SK-N-SH treated with all-trans-retinoic acid at 6 μM for 48 hours (cell line): ENCODE results near the gene VRK2.

ENCODE experiments used
- ATAC-seq: fragments of 200-7000 bp; cut with Tn5 transposase; 3 replicates; pipeline ENCODE4 v1.9.1; 2020; ENCODE audit warnings: mild to moderate bottlenecking, moderate library complexity
- ARNTL ChIP-seq: fragments of 450-650 bp; formaldehyde crosslinking; IDR thresholded peaks from 2 replicates; pipeline ENCODE4 v1.5.0; 2020; ENCODE audit warnings: low read depth, mild to moderate bottlenecking, moderate library complexity, borderline replicate concordance
- BACH2 ChIP-seq: fragments of 250-450 bp; sonication (Bioruptor Pico); IDR thresholded peaks from 2 replicates; pipeline ENCODE4 v1.9.0; 2021; ENCODE audit warnings: mild to moderate bottlenecking, borderline replicate concordance
- CSDC2 ChIP-seq: fragments of 250-450 bp; sonication (Bioruptor Pico); IDR thresholded peaks from 2 replicates; pipeline ENCODE4 v1.5.0; 2020; ENCODE audit warnings: mild to moderate bottlenecking, moderate library complexity
- ESRRG ChIP-seq: fragments of 250-450 bp; sonication (Bioruptor Pico); IDR thresholded peaks from 2 replicates; pipeline ENCODE4 v1.6.1; 2021; ENCODE audit warnings: mild to moderate bottlenecking
- GLIS3 ChIP-seq: fragments of 250-450 bp; sonication (Bioruptor Pico); IDR thresholded peaks from 2 replicates; pipeline ENCODE4 v1.5.0; 2020; ENCODE audit warnings: mild to moderate bottlenecking, moderate library complexity
- ISL1 ChIP-seq: fragments of 250-450 bp; sonication (Bioruptor Pico); IDR thresholded peaks from 2 replicates; pipeline ENCODE4 v2.1.2; 2022; ENCODE audit warnings: mild to moderate bottlenecking, moderate library complexity
- OSR1 ChIP-seq: fragments of 250-450 bp; sonication (Bioruptor Pico); IDR thresholded peaks from 2 replicates; pipeline ENCODE4 v1.8.0; 2022; ENCODE audit warnings: moderate library complexity, mild to moderate bottlenecking, inconsistent platforms
- PPARA ChIP-seq: fragments of 250-450 bp; sonication (Bioruptor Pico); IDR thresholded peaks from 2 replicates; pipeline ENCODE4 v1.5.0; 2020; ENCODE audit warnings: mild to moderate bottlenecking, borderline replicate concordance
- RARB ChIP-seq: fragments of 250-450 bp; sonication (Bioruptor Pico); IDR thresholded peaks from 2 replicates; pipeline ENCODE4 v1.8.0; 2021; ENCODE audit warnings: mild to moderate bottlenecking, moderate library complexity
- SNAI2 ChIP-seq: fragments of 250-450 bp; sonication (Bioruptor Pico); IDR thresholded peaks from 2 replicates; pipeline ENCODE4 v1.5.0; 2020; ENCODE audit warnings: mild to moderate bottlenecking, moderate library complexity
- TCF4 ChIP-seq: fragments of 250-450 bp; sonication (Bioruptor Pico); IDR thresholded peaks from 2 replicates; pipeline ENCODE4 v1.8.0; 2021; ENCODE audit warnings: mild to moderate bottlenecking, moderate library complexity, borderline replicate concordance
- TOX ChIP-seq: fragments of 250-450 bp; sonication (Bioruptor Pico); IDR thresholded peaks from 2 replicates; pipeline ENCODE4 v1.8.0; 2021; ENCODE audit warnings: mild to moderate bottlenecking, moderate library complexity, borderline replicate concordance
- ZC3H10 ChIP-seq: fragments of 250-450 bp; sonication (Bioruptor Pico); IDR thresholded peaks from 2 replicates; pipeline ENCODE4 v1.5.1; 2021; ENCODE audit warnings: mild to moderate bottlenecking, moderate library complexity
- ZFP30 ChIP-seq: fragments of 450-650 bp; formaldehyde crosslinking; IDR thresholded peaks from 2 replicates; pipeline ENCODE4 v1.5.0; 2022; ENCODE audit warnings: mild to moderate bottlenecking, moderate library complexity
- ZNF565 ChIP-seq: fragments of 450-650 bp; formaldehyde crosslinking; conservative IDR thresholded peaks from 2 replicates; pipeline ENCODE4 v1.5.0; 2020; ENCODE audit warnings: low read depth, mild to moderate bottlenecking, moderate library complexity
- ZNF70 ChIP-seq: fragments of 450-650 bp; formaldehyde crosslinking; IDR thresholded peaks from 2 replicates; pipeline ENCODE4 v1.5.0; 2020; ENCODE audit warnings: mild to moderate bottlenecking, moderate library complexity
- ZNF8 ChIP-seq: fragments of 450-650 bp; formaldehyde crosslinking; IDR thresholded peaks from 2 replicates; pipeline ENCODE4 v1.5.0; 2020; ENCODE audit warnings: mild to moderate bottlenecking, moderate library complexity
- TF ChIP-seq, protein P1 (sequence below): fragments of 250-450 bp; sonication (Bioruptor Pico); IDR thresholded peaks from 2 replicates; pipeline ENCODE4 v1.5.0; 2020; ENCODE audit warnings: mild to moderate bottlenecking, moderate library complexity
- TF ChIP-seq, protein P2 (sequence below): fragments of 250-450 bp; sonication (Bioruptor Pico); IDR thresholded peaks from 2 replicates; pipeline ENCODE4 v1.8.0; 2020; ENCODE audit warnings: mild to moderate bottlenecking, moderate library complexity, borderline replicate concordance
- TF ChIP-seq, protein P3 (sequence below): fragments of 250-450 bp; sonication (Bioruptor Pico); IDR thresholded peaks from 2 replicates; pipeline ENCODE4 v1.5.1; 2021; ENCODE audit warnings: mild to moderate bottlenecking, moderate library complexity
- TF ChIP-seq, protein P4 (sequence below): fragments of 250-450 bp; sonication (Bioruptor Pico); IDR thresholded peaks from 2 replicates; pipeline ENCODE4 v1.8.0; 2021; ENCODE audit warnings: low read depth, mild to moderate bottlenecking, moderate library complexity, borderline replicate concordance

Gene VRK2

DNA sequence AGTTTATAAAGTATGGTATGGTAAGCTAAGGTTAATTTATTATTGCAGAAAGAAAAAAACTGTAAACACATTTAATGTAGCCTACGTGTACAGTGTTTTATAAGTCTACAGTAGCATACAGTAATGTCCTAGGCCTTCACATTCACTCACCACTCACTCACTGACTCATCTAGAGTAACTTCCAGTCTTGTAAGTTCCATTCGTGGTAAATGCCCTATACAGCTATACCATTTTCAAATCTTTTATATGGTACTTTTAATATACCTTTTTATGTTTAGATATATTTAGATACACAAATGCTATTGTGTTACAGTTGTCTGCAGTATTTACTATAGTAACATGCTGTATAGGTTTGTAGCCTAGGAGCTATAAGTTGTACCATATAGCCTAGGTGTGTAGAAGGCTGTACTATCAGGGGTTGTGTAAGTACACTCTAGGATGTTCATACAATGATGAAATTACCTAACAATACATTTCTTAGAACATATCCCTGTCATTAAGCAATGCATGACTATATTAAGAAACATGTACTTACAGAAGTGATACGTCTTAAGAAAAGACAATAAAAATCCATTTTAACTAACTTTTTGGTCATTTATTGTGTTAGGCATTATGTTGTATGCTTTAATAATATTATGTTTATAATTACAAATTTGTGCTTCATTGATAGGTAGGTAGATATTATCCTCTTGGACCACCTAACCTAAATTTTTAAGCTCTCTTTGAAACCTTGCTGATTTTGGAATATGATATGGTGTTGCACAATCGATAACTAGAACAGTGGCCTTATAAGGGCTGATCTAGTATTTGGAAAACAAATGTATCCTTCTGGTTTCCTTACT is 51.9 kb downstream of the VRK2 start:
- ATAC-seq, result no peak
- TF ChIP-seq, protein P1, sequence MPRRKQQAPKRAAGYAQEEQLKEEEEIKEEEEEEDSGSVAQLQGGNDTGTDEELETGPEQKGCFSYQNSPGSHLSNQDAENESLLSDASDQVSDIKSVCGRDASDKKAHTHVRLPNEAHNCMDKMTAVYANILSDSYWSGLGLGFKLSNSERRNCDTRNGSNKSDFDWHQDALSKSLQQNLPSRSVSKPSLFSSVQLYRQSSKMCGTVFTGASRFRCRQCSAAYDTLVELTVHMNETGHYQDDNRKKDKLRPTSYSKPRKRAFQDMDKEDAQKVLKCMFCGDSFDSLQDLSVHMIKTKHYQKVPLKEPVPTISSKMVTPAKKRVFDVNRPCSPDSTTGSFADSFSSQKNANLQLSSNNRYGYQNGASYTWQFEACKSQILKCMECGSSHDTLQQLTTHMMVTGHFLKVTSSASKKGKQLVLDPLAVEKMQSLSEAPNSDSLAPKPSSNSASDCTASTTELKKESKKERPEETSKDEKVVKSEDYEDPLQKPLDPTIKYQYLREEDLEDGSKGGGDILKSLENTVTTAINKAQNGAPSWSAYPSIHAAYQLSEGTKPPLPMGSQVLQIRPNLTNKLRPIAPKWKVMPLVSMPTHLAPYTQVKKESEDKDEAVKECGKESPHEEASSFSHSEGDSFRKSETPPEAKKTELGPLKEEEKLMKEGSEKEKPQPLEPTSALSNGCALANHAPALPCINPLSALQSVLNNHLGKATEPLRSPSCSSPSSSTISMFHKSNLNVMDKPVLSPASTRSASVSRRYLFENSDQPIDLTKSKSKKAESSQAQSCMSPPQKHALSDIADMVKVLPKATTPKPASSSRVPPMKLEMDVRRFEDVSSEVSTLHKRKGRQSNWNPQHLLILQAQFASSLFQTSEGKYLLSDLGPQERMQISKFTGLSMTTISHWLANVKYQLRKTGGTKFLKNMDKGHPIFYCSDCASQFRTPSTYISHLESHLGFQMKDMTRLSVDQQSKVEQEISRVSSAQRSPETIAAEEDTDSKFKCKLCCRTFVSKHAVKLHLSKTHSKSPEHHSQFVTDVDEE (CRISPR knock-in tag), result no peak
- no peak for TF ChIP-seq OSR1 (CRISPR knock-in tag)
- no peak for TF ChIP-seq ARNTL (CRISPR knock-in tag)
- TF ChIP-seq TCF4 (CRISPR knock-in tag), result no peak
- no peak for TF ChIP-seq ZNF565 (CRISPR knock-in tag)
- no peak for TF ChIP-seq ZC3H10
- TF ChIP-seq PPARA (CRISPR knock-in tag), result no peak
- TF ChIP-seq BACH2 (CRISPR knock-in tag), result no peak
- TF ChIP-seq TOX (CRISPR knock-in tag), result no peak
- TF ChIP-seq GLIS3 (CRISPR knock-in tag), result no peak
- no peak for TF ChIP-seq ZFP30 (CRISPR knock-in tag)
- no peak for TF ChIP-seq ZNF70
- no peak for TF ChIP-seq ISL1 (CRISPR knock-in tag)
- no peak for TF ChIP-seq RARB (CRISPR knock-in tag)
- TF ChIP-seq CSDC2, result no peak
- TF ChIP-seq ZNF8 (CRISPR knock-in tag), result no peak
- TF ChIP-seq, all 23 proteins: peak for 0

GRCh38 chr2:58099096-58099769 is 52.6 kb downstream of the VRK2 start:
- TF ChIP-seq CSDC2 (no peak), ZFP30 (CRISPR knock-in tag) (no peak)
- TF ChIP-seq, protein P2, sequence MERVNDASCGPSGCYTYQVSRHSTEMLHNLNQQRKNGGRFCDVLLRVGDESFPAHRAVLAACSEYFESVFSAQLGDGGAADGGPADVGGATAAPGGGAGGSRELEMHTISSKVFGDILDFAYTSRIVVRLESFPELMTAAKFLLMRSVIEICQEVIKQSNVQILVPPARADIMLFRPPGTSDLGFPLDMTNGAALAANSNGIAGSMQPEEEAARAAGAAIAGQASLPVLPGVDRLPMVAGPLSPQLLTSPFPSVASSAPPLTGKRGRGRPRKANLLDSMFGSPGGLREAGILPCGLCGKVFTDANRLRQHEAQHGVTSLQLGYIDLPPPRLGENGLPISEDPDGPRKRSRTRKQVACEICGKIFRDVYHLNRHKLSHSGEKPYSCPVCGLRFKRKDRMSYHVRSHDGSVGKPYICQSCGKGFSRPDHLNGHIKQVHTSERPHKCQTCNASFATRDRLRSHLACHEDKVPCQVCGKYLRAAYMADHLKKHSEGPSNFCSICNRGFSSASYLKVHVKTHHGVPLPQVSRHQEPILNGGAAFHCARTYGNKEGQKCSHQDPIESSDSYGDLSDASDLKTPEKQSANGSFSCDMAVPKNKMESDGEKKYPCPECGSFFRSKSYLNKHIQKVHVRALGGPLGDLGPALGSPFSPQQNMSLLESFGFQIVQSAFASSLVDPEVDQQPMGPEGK (CRISPR knock-in tag), result no peak
- no peak for ATAC-seq

- TF ChIP-seq TCF4 (CRISPR knock-in tag) (no peak), ARNTL (CRISPR knock-in tag) (no peak), GLIS3 (CRISPR knock-in tag) (no peak), ISL1 (CRISPR knock-in tag) (no peak), CSDC2 (no peak), OSR1 (CRISPR knock-in tag) (no peak), ESRRG (CRISPR knock-in tag) (no peak), ZFP30 (CRISPR knock-in tag) (no peak), RARB (CRISPR knock-in tag) (no peak), BACH2 (CRISPR knock-in tag) (no peak), PPARA (CRISPR knock-in tag) (no peak), ZC3H10 (no peak), ZNF565 (CRISPR knock-in tag) (no peak), SNAI2 (no peak), ZNF8 (CRISPR knock-in tag) (no peak)
- TF ChIP-seq, protein P3, sequence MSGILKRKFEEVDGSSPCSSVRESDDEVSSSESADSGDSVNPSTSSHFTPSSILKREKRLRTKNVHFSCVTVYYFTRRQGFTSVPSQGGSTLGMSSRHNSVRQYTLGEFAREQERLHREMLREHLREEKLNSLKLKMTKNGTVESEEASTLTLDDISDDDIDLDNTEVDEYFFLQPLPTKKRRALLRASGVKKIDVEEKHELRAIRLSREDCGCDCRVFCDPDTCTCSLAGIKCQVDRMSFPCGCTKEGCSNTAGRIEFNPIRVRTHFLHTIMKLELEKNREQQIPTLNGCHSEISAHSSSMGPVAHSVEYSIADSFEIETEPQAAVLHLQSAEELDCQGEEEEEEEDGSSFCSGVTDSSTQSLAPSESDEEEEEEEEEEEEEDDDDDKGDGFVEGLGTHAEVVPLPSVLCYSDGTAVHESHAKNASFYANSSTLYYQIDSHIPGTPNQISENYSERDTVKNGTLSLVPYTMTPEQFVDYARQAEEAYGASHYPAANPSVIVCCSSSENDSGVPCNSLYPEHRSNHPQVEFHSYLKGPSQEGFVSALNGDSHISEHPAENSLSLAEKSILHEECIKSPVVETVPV (CRISPR knock-in tag), result no peak
- TF ChIP-seq, protein P4, sequence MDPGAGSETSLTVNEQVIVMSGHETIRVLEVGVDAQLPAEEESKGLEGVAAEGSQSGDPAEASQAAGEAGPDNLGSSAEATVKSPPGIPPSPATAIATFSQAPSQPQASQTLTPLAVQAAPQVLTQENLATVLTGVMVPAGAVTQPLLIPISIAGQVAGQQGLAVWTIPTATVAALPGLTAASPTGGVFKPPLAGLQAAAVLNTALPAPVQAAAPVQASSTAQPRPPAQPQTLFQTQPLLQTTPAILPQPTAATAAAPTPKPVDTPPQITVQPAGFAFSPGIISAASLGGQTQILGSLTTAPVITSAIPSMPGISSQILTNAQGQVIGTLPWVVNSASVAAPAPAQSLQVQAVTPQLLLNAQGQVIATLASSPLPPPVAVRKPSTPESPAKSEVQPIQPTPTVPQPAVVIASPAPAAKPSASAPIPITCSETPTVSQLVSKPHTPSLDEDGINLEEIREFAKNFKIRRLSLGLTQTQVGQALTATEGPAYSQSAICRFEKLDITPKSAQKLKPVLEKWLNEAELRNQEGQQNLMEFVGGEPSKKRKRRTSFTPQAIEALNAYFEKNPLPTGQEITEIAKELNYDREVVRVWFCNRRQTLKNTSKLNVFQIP (CRISPR knock-in tag), result no peak
- no peak for ATAC-seq
Measured at GRCh38 chr2:58101500-58101899, 54.9 kb downstream of the VRK2 start.
